ENCODE results near the gene CDY2A.
"Not testable (repeated sequence)": the region's sequence is repeated elsewhere in the genome, so short reads cannot be mapped to it uniquely, and the experiment has no call there.

The CDY2A gene, protein sequence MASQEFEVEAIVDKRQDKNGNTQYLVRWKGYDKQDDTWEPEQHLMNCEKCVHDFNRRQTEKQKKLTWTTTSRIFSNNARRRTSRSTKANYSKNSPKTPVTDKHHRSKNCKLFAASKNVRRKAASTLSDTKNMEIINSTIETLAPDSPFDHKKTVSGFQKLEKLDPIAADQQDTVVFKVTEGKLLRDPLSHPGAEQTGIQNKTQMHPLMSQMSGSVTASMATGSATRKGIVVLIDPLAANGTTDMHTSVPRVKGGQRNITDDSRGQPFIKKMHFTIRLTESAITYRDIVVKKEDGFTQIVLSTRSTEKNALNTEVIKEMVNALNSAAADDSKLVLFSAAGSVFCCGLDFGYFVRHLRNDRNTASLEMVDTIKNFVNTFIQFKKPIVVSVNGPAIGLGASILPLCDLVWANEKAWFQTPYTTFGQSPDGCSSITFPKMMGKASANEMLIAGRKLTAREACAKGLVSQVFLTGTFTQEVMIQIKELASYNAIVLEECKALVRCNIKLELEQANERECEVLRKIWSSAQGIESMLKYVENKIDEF

DNA sequence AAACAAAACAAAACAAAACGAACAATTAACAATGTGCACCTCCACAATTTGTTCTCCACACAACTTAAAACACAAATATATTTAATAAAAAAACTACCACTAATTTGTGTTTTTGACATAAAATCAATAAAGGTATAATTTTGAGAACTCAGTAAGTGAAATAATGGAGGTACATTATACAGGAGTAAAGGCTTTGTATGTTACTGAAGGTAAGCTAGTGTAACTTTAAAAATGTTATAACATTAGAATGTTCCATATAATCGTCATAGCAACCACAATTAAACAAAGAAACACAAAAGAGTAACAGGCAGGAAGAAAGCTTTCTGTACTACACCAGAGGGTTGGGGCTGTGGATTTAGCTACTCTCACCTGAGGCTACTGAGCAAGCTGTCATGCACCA is at the start of gene CDY2A:
Gene CDY2A (plus strand): TSS at position 301 of the 400 bp plus-strand sequence. CDS start 328 bp downstream, outside the sequence.
- DNase-seq (ENCODE audit: low read depth in 2 of 2) = not testable (repeated sequence)

DNA sequence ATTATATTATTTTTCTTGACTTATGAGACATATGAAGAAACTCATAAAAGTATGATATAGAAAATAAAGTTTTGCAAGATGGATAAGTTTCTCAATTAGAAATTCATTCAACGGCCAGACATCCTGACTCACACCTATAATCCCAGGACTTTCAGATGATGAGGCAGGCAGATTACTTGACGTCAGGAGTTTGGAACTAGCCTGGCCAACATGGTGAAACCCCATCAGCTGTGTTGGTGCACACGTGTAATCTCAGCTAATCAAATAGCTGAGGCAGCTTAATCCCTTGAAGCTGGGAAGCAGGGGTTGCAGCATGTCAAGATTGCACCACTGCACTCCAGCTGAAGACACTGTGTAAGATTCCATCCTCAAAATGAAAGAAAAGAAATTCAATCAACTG is 28.0 kb upstream of the CDY2A start:
- DNase-seq (ENCODE audit: low read depth in 2 of 2) = not testable (repeated sequence)

DNA sequence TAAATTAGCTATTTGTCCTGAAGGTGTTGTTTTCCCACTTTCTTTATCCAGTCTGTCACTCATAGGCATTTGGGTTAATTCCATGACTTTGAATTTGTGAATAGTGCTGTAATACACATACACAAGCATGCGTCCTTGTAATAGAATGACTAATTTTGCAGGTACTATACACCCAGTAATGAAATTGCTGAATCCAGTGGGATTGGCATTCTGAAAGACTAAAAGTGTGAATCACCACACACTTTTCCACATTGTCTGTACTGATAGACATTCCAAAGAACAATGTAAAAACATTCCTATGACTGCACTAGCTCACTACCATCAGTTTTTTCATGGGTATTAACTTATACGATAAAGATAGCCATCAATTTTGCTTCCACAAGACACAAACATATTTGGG is 27.3 kb upstream of the CDY2A start:
- DNase-seq (ENCODE audit: low read depth in 2 of 2) = not testable (repeated sequence)

DNA sequence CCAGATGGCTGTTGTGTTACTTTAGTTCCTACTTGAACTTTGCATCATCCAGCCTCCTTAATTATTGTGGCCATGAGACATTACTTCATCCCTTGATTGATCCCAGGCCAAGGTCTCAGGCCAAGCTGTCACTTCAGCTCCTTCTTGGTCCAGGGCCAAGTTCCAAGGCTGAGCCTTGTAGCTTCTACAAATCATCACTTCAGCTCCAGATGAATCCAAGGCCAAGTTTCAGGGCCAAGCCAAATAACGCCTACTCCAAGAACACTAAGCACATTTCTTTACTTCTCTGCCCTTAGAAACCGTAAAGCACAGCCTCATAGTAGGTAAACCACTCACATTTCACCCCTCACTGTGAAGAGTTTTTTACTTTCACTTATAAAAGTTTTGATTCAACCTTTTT is 1.7 kb upstream of the CDY2A start:
- DNase-seq (ENCODE audit: low read depth in 2 of 2) = not testable (repeated sequence)

DNA sequence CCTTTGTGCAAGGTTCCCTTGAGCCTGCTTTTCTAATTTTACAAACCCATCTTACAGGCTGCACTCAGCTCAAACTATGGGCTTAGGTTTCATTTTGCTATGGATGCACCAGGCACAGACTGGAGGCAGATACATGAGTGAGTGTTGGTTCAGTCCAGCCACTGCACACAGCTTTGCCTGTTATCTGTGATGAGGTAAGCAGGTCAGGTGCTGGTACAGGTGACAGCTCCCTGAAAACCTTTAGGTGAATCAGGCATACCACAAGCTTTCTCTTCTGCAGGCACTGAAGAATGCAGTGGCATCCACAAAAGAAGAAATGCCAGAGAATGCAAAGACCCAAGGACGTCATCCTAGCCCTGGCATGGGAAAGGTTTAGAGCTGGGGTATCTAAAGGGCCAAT is 3.3 kb downstream of the CDY2A start:
- DNase-seq (ENCODE audit: low read depth in 2 of 2) = not testable (repeated sequence)

DNA sequence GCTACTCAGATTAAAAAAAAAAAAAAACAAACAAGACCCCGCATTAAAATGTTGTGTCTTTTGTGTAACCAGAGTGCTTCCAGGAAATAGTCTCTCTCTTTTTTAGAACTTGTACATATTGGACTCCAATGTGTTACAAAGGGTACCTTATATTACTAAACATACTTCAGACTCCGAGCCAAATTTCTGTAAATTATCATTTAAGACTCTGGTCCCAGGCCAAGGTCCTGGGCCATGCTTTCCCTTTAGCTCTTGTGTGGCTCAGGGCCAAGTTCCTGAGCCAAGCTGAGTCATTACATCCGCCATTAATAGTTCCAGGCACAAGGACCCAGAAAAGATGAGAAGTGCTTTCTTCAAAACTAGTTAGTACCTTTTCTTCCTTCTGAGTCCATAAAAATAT is 4.6 kb downstream of the CDY2A start:
- DNase-seq (ENCODE audit: low read depth in 2 of 2) = not testable (repeated sequence)

DNA sequence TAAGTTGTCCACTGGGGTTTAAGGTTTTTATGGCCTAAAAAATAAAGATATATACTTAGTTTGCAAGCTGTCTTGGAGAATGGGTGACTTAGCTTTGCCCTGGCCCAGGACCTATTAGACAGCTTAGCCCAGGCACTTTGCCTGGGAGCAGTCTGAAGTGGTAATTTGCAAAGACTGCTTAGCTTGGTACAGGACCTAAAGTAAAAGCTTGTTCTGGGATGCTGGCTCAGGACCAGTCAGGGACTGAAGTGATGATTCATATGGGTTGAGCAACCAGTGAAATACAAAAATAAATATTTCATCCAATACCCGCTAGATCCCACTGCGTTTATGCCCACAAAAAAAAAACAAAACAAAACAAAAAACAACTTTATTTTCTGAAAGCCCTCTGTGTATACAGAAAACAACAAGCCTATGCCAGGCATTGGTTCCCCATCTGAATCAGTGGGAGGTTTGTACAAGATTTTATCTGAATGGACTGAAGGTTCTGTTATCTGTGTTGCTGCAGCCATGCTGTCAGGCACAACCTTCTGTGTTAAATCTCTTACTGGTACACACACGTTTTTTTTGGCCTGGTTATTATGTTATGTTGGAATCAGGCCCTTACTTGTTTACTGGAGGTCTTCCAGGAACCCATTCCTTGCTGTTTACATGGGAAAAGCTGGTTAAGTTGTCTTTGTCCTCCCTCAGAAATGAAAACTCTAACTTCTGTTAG is 8.7 kb downstream of the CDY2A start:
- DNase-seq (ENCODE audit: low read depth in 2 of 2) = not testable (repeated sequence)

DNA sequence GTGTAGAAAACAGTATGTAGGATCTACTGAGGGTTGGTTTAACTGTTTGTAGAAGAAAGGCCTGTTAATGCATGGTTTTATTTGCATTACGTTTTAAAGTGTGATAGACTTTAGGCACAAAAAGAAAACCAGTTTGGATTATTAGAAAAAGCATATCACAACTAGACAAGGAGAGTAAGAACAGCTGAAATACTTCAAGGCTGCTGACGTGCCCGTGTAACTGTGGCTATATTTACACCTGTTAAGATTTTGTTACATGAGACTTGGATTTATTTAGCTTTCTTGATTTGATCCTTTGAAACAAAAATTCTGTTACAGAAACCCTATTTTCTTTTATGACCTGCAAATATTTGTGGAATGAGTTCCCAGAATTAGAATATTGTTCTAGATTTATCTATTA is 9.3 kb downstream of the CDY2A start:
- DNase-seq (ENCODE audit: low read depth in 2 of 2) = not testable (repeated sequence)

DNA sequence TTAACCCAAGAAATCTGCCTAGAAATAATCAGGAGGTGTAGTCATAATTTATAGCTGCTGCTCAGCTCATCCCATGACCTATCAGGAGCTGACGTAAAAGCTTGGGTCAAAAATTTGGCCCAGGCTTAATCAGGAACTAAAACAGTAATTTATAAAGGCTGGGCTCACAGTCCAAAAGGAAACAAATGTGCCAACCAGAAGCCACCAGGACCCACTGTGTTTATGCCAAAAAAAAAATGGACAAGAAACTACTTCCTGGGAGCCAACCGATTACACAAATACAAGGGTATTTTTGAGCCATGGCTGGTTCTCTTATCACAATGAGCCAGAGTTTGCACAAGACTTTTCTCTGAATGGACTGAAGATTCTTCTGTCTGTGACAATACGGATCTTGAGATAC is 19.4 kb downstream of the CDY2A start:
- DNase-seq (ENCODE audit: low read depth in 2 of 2) = not testable (repeated sequence)

DNA sequence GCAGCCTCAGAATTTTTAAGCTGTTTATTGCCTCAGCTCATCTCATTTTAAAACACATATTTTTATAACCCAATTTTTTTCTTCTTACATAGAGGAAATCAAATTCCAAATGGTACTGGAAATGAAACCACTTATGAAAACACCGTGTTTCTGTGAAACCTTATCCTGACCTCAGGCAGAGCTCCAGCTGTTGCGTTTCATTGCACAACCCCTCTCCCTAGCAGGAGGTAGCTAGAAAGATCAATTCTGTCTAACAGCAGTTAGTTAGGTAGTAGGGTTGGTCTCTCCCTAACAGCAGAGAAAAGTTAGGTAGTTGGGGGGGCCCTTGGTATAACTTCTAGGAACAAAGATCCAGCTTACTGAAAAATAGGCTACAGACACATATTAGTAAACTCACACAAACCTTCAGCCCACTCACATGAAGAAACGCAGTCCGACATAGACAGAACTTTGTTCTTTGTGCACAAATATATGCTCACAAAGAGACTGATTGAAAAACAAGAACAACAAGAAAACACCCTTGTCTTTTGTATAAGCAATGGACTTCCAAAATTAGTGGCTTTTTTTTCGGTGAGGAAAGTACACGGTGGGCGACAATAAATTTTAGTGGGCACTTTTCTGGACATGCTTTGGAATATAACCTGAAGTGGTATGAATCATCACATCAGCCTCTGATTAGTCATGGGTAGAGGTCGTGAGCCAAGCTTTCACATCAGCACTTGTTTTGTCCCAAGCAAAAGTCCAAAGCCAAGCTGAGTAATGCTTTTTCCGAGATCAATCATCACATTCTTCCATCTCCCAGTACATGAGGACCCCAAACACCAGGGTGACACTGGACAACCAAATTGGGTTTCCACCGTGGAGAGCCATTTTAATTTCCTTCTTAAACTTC is 22.8 kb downstream of the CDY2A start:
- DNase-seq (ENCODE audit: low read depth in 2 of 2) = not testable (repeated sequence)

DNA sequence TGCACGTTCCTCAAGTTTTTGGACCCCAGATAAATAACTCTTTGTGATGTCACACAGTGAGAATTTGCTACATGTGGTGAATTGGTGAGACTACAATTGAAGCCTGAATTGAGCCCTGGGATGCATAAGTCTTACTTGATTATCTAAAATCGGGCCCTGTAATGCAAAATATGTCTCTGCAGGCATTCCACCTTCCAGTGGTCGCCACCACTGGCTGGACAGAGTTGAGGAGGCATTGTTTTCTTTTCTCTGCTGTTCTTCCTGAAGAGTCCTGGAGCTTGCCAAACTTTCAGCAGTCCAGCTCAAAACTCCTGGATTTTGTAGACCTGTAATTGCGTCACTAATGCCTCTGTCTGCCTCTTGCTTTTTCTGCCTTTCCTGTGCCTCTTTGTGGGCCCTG is 23.5 kb downstream of the CDY2A start:
- not testable (repeated sequence) for DNase-seq (ENCODE audit: low read depth in 2 of 2)

DNA sequence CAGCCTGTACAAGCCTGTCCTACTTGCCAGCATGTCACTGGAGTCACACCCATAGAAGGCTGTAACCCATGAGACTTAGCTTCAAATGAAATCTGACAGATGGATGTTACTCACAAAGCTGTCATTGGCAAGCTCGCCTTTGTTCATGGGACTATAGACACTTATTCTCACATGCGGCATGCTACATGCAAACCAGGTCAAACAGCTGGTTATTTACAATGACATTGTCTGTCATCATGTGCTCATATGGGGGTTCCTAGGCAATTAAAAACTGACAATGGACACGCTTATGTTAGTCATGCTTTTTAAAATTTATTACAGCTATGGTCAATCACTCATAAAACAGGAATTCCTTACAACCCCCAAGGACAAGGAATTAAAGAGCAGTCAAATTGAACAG is 30.9 kb downstream of the CDY2A start:
- not testable (repeated sequence) for DNase-seq (ENCODE audit: low read depth in 2 of 2)

DNA sequence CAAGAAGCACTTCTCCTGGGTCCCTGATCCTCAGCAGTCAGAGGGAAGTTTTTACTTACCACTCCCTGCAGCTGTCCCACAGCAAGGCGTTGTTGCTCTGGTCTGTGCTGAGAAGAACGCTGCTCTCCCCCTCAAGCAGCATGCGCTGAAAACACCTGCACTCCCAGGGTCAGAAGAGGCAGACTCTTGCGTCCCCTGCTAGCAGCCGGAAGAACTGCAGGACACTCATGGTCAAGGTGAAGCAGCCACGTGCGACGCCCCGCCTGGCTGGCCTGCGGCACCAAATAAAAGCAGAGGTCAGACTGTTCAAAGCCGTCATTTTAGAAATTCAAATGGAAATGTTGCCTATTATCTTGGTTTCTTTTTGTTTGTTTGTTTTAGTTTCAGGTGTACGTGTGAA is 47.9 kb downstream of the CDY2A start:
- DNase-seq (ENCODE audit: low read depth in 2 of 2) = not testable (repeated sequence)

Data from stimulated activated CD4-positive, alpha-beta T cell treated with anti-CD3 and anti-CD28 coated beads, Interleukin-1b, Interleukin-23, amount 100 ng/mL, for 1 hour (primary cell).